PFSK-1 (cell line): Measurements from ENCODE around the gene C2orf15.

ENCODE experiments used
- FOXP2 ChIP-seq: optimal IDR thresholded peaks from 2 replicates; pipeline ENCODE3; 2011; ENCODE audit warnings: borderline replicate concordance, control low read depth, inconsistent platforms; ENCODE audit not compliant: insufficient read depth; ENCODE audit errors: extremely low read length, extremely low read depth
- POLR2AphosphoS5 ChIP-seq: IDR thresholded peaks from 2 replicates; pipeline ENCODE4 v1.6.1; 2012; ENCODE audit warnings: low read depth, mild to moderate bottlenecking, control low read depth, low read length, moderate library complexity
- SIN3A ChIP-seq: IDR thresholded peaks from 2 replicates; pipeline ENCODE4 v1.6.1; 2012; ENCODE audit warnings: mild to moderate bottlenecking, low read length, moderate library complexity, borderline replicate concordance; ENCODE audit not compliant: insufficient read depth
- TAF1 ChIP-seq: IDR thresholded peaks from 2 replicates; pipeline ENCODE4 v1.6.1; 2012; ENCODE audit warnings: low read length, control low read depth, borderline replicate concordance; ENCODE audit not compliant: insufficient read depth
- TF ChIP-seq, protein P1 (sequence below), 2 experiments: IDR thresholded peaks; 2 replicates each; pipeline versions ENCODE4 v1.6.1 to v1.8.0; 2011 to 2012; ENCODE audit warnings: low read depth in 2 of 2, low read length in 2 of 2, control low read depth in 1 of 2, inconsistent platforms in 1 of 2, mild to moderate bottlenecking in 1 of 2, moderate library complexity in 1 of 2; ENCODE audit not compliant: insufficient read depth in 1 of 2

C2orf15 gene

DNA sequence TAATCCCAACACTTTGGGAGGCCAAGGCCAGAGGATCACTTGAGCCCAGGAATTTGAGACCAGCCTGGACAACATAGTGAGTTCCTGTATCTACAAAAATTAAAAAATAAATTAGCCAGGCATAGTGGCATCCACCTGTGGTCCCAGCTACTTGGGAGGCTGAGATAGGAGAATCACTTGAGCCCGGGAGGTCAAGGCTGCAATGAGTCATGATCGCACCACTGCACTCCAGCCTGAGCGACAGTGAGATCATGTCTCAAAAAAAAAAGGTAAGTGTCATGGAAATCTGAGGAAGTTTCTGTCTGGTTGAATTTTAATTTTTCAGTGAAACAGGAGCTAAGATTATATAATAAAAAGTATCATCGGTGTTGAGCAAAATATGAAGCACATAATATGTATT is 2.5 kb upstream of the C2orf15 start:
- no peak for TF ChIP-seq TAF1
- no peak for TF ChIP-seq SIN3A
- TF ChIP-seq, protein P1, sequence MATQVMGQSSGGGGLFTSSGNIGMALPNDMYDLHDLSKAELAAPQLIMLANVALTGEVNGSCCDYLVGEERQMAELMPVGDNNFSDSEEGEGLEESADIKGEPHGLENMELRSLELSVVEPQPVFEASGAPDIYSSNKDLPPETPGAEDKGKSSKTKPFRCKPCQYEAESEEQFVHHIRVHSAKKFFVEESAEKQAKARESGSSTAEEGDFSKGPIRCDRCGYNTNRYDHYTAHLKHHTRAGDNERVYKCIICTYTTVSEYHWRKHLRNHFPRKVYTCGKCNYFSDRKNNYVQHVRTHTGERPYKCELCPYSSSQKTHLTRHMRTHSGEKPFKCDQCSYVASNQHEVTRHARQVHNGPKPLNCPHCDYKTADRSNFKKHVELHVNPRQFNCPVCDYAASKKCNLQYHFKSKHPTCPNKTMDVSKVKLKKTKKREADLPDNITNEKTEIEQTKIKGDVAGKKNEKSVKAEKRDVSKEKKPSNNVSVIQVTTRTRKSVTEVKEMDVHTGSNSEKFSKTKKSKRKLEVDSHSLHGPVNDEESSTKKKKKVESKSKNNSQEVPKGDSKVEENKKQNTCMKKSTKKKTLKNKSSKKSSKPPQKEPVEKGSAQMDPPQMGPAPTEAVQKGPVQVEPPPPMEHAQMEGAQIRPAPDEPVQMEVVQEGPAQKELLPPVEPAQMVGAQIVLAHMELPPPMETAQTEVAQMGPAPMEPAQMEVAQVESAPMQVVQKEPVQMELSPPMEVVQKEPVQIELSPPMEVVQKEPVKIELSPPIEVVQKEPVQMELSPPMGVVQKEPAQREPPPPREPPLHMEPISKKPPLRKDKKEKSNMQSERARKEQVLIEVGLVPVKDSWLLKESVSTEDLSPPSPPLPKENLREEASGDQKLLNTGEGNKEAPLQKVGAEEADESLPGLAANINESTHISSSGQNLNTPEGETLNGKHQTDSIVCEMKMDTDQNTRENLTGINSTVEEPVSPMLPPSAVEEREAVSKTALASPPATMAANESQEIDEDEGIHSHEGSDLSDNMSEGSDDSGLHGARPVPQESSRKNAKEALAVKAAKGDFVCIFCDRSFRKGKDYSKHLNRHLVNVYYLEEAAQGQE (IDR thresholded peaks at IDR 0.05; ENCODE audit: insufficient read depth in 1 of 2, low read depth in 2 of 2, low read length in 2 of 2), result no peak
- no peak for TF ChIP-seq POLR2AphosphoS5
- no peak for TF ChIP-seq FOXP2

DNA sequence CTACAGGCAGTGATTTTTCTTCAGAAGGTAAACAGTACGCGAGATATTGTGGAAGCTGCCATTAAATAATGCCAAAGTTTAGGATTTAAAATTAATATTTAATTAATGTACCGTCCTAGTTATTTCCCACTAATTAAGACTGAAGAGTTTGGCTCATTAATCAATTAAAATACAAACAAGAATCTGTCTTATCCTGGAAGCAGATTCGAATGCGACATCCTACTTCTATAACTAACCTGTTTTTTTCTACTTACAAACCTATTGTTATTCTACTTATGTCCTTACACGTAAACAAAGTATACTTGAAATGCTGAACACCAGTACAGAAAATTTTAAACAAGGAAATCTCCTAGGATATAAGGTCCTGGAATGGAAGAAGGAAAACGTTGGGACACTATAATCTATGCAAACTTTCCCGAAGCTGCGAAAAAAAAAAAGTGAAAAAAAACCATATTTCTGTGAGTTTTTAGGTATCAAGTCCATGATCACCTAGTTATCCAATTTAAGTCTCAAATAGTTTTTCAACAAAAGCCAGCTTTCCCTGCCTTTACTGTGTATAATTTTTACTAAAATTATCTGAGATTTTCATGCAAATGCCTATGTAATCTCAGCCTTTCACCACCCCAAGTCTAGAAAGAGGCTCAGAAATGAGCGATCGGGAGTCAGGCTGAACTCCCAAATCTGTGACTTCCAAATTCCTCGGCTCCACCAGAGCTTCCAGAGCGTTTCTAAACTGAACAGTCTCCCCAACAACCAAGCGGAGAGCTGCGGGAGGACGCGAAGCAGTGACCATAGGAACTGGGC is 1.2 kb upstream of the C2orf15 start:
- TF ChIP-seq, protein P1 (IDR thresholded peaks at IDR 0.05; ENCODE audit: insufficient read depth in 1 of 2, low read depth in 2 of 2, low read length in 2 of 2), result no peak
- TF ChIP-seq POLR2AphosphoS5 (no peak), SIN3A (no peak), TAF1 (no peak), FOXP2 (no peak)

DNA sequence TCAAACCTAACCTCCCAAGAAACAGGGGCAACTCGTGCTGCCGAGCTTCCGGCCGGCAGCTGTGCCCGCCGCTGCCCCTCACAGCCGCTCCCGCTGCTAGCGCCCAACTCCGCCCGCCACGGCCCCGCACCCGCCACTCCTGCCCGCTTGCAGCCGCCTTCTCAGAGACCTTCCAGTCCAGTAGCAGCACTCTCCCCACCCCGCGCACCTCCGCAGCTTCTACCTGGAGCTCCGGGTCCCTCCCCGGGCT is 722 bp upstream of the C2orf15 start:
- TF ChIP-seq SIN3A (no peak), TAF1 (no peak), FOXP2 (no peak), POLR2AphosphoS5 (no peak)
- TF ChIP-seq, protein P1 (IDR thresholded peaks at IDR 0.05; ENCODE audit: insufficient read depth in 1 of 2, low read depth in 2 of 2, low read length in 2 of 2), result no peak

DNA sequence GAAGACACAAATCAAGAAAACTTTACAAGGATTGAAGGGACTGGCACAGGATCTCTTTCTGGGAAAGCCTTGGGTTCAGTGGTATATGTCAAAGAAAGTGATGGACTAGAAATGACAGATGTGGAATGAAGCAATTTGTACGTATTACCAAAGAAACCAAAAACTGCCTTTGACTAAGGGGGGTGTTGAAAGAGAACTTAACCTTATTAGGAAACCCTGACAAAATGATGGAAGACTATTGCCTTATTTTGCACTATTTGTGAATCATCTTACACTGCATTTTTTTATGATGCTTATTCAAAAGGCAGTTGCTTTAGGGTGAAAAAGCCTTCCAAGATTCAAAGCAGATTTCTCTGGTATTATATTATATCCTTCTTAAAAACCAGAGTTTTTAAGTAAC is 9.2 kb downstream of the C2orf15 start:
- no peak for TF ChIP-seq TAF1
- no peak for TF ChIP-seq SIN3A
- TF ChIP-seq POLR2AphosphoS5, result no peak
- TF ChIP-seq, protein P1 (IDR thresholded peaks at IDR 0.05; ENCODE audit: insufficient read depth in 1 of 2, low read depth in 2 of 2, low read length in 2 of 2), result no peak
- no peak for TF ChIP-seq FOXP2
